Breast epithelium (tissue), 4 donors: Measurements from ENCODE around the gene GPS2. TPM values are rescaled to one million over a fixed set of nuclear protein-coding genes. Genes with fewer than 3 reads are reported as not detected.

Experiments
- DNase-seq, 2 donors: peaks; one replicate each; pipeline ENCODE4 v3.0.0-alpha.2; 2019; ENCODE audit warnings: low spot score in 2 of 2
- H3K27ac ChIP-seq, 2 donors: fragments of 200-600 bp; sonication (generic) in 1 of 2; one replicate each; pipeline ENCODE4 v1.5.1; 2016 to 2019; ENCODE audit warnings: mild to moderate bottlenecking in 1 of 2
- H3K27me3 ChIP-seq, 2 donors: fragments of 200-600 bp; sonication (generic) in 1 of 2; one replicate each; pipeline versions ENCODE4 v1.5.1 to v1.6.0; 2017 to 2019; ENCODE audit warnings: control low read depth in 1 of 2, mild to moderate bottlenecking in 1 of 2
- H3K36me3 ChIP-seq: fragments of 200-600 bp; one replicate; pipeline ENCODE4 v1.5.1; 2019
- H3K4me1 ChIP-seq, 2 donors: fragments of 200-600 bp; sonication (generic); one replicate each; pipeline ENCODE4 v1.5.1; 2016 to 2019; ENCODE audit warnings: control low read depth in 1 of 2
- H3K4me3 ChIP-seq, 3 donors: fragments of 200-600 bp; sonication (generic); 1 replicate in 2 of 3; 2 replicates in 1 of 3; pipeline ENCODE4 v1.5.1; 2016 to 2019; ENCODE audit warnings: mild to moderate bottlenecking in 3 of 3, moderate library complexity in 2 of 3
- H3K9me3 ChIP-seq, 2 donors: fragments of 200-600 bp; sonication (generic) in 1 of 2; one replicate each; pipeline ENCODE4 v1.5.1; 2016 to 2019; ENCODE audit warnings: control low read depth in 1 of 2
- CTCF ChIP-seq, 3 donors: fragments of 450-650 bp; IDR thresholded peaks; one replicate each; pipeline ENCODE4 v1.5.1; 2016 to 2017; ENCODE audit warnings: antibody characterized with exemption in 3 of 3, mild to moderate bottlenecking in 3 of 3, moderate library complexity in 3 of 3
- POLR2A ChIP-seq: fragments of 450-650 bp; IDR thresholded peaks from one replicate; pipeline ENCODE4 v1.6.1; 2016; ENCODE audit warnings: antibody characterized with exemption, mild to moderate bottlenecking, moderate library complexity
- POLR2AphosphoS5 ChIP-seq, 3 donors: sonication (generic); formaldehyde crosslinking; IDR thresholded peaks; one replicate each; pipeline ENCODE4 v1.6.1; 2017; ENCODE audit warnings: antibody characterized with exemption in 3 of 3
- intact Hi-C: fragments of 100-400 bp; cut with DNase I; formaldehyde crosslinking; loops from one replicate; pipeline ENCODE4 v1.15.1; 2023; ENCODE audit warnings: low total_unique reads
- total RNA-seq, 3 donors: library from RNA; depleted of rRNA; stranded (reverse); fragments of >200 nt; gene quantifications; one replicate each; pipeline ENCODE4 v1.1.0, GENCODE V29; 2016

GPS2 gene
- total RNA-seq, 3 donors from 2014 or later = 77.3 to 109 (median 84.2) TPM

- peaks cover 5 to 11% of the 10 kb centered on the region in 2 donors for H3K4me1 ChIP-seq
- no peaks in the 10 kb centered on the region for H3K36me3 ChIP-seq
- no peaks in the 10 kb centered on the region for H3K9me3 ChIP-seq
- no peak overlapping the region for H3K4me3 ChIP-seq
- no peak for DNase-seq
- TF ChIP-seq POLR2A (no peak), CTCF (IDR thresholded peaks at IDR 0.05) (no peak), POLR2AphosphoS5 (IDR thresholded peaks at IDR 0.05) (no peak)
- intact Hi-C loops = no loop called here
- no peaks in the 10 kb centered on the region for H3K27me3 ChIP-seq
- no peak overlapping the region for H3K27ac ChIP-seq
Measured at GRCh38 chr17:7279448-7279847, 35.7 kb downstream of the GPS2 start.

GRCh38 chr17:7266784-7267183, 48.4 kb downstream of the GPS2 start:
- Histone ChIP-seq H3K4me1 (no peaks in the 10 kb centered on the region), H3K27me3 (peaks cover 3 to 12% of the 10 kb centered on the region in 2 donors), H3K36me3 (no peaks in the 10 kb centered on the region), H3K9me3 (no peaks in the 10 kb centered on the region), H3K4me3 (no peak overlapping the region), H3K27ac (no peak overlapping the region)
- no peak for DNase-seq
- intact Hi-C loops = no loop called here
- TF ChIP-seq POLR2A = no peak
- TF ChIP-seq POLR2AphosphoS5 (IDR thresholded peaks at IDR 0.05) = no peak
- TF ChIP-seq CTCF (IDR thresholded peaks at IDR 0.05) = no peak

DNA sequence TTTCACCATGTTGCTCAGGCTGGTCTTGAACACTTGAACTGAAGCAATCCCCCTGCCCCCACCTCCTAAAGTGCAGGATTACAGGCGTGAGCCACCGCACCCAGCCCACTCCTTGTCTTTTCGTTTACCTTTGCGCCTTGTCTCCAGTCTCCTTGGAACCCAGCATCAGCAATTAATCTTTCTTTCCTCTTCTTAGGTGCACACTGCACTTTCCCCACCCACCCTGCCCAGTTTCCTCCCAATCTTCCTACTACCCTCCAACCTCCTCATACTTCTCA, 51.4 kb downstream of the GPS2 start:
- DNase-seq = no peak
- H3K9me3 ChIP-seq = no peaks in the 10 kb centered on the region
- TF ChIP-seq POLR2A (no peak), CTCF (IDR thresholded peaks at IDR 0.05) (no peak), POLR2AphosphoS5 (IDR thresholded peaks at IDR 0.05) (no peak)
- peak overlapping the region in 2 of 3 donors; percentile 69 to 80 for H3K4me3 ChIP-seq
- H3K4me1 ChIP-seq = peaks cover 0 to 6% of the 10 kb centered on the region in 2 donors
- peak overlapping the region; percentile 93 to 96 for H3K27ac ChIP-seq
- no peaks in the 10 kb centered on the region for H3K36me3 ChIP-seq
- peaks cover 5 to 12% of the 10 kb centered on the region in 2 donors for H3K27me3 ChIP-seq
- intact Hi-C loops = loop anchor here (2.0 kb wide), 1 partner anchor 43 kb away; the partner anchor contains the start of gene EIF5A

GRCh38 chr17:7262935-7263800, 52.0 kb downstream of the GPS2 start:
- H3K27me3 ChIP-seq = peaks cover 5 to 12% of the 10 kb centered on the region in 2 donors
- H3K4me3 ChIP-seq = peak overlapping the region; percentile 27 to 80 (median 69)
- DNase-seq = peak; percentile 70 to 80
- peak overlapping the region; percentile 93 to 96 for H3K27ac ChIP-seq
- peaks cover 0 to 6% of the 10 kb centered on the region in 2 donors for H3K4me1 ChIP-seq
- intact Hi-C loops = loop anchor here (2.0 kb wide), 1 partner anchor 44 kb away; the partner anchor contains the start of gene EIF5A
- no peaks in the 10 kb centered on the region for H3K9me3 ChIP-seq
- TF ChIP-seq POLR2A (no peak), POLR2AphosphoS5 (IDR thresholded peaks at IDR 0.05) (no peak), CTCF (IDR thresholded peaks at IDR 0.05) (no peak)
- no peaks in the 10 kb centered on the region for H3K36me3 ChIP-seq

Other genes starting within 250 kb of the GPS2 start
- 10 to 100 TPM in 1 of 3 donors, 1 to 10 TPM in 2; 2.8 to 15.8 (median 2.9) TPM for gene CLEC10A, start 235.1 kb downstream of the GPS2 start, total RNA-seq
- under 1 TPM; 0.33 to 0.96 (median 0.88) TPM for gene ASGR2, start 200.5 kb downstream of the GPS2 start, total RNA-seq
- gene ASGR1, start 136.0 kb downstream of the GPS2 start, total RNA-seq = 1 to 10 TPM; 1.0 to 1.4 (median 1.3) TPM
- gene DLG4, start 95.5 kb downstream of the GPS2 start, total RNA-seq = 10 to 100 TPM in 2 of 3 donors, 1 to 10 TPM in 1; 7.2 to 18.4 (median 11.1) TPM
- gene ACADVL, start 95.4 kb downstream of the GPS2 start, total RNA-seq = 1,000 to 10,000 TPM in 1 of 3 donors, 100 to 1,000 TPM in 2; 421 to 1,002 (median 829) TPM
- gene DVL2, start 80.8 kb downstream of the GPS2 start, total RNA-seq = 10 to 100 TPM; 32.0 to 58.2 (median 47.9) TPM
- 10 to 100 TPM; 22.1 to 40.4 (median 37.7) TPM for gene PHF23, start 75.9 kb downstream of the GPS2 start, total RNA-seq
- gene GABARAP, start 72.9 kb downstream of the GPS2 start, total RNA-seq = 100 to 1,000 TPM; 620 to 765 (median 631) TPM
- 10 to 100 TPM; 35.7 to 67.5 (median 60.5) TPM for gene CTDNEP1, start 63.6 kb downstream of the GPS2 start, total RNA-seq
- 10 to 100 TPM; 26.9 to 36.7 (median 30.6) TPM for gene ELP5, start 63.1 kb downstream of the GPS2 start, total RNA-seq
- gene CLDN7, start 52.9 kb downstream of the GPS2 start, total RNA-seq = 10 to 100 TPM in 2 of 3 donors, 1 to 10 TPM in 1; 5.4 to 95.9 (median 60.0) TPM
- 10 to 100 TPM in 1 of 3 donors, 1 to 10 TPM in 2; 2.6 to 32.5 (median 3.5) TPM for gene SLC2A4, start 33.6 kb downstream of the GPS2 start, total RNA-seq
- gene YBX2, start 20.7 kb downstream of the GPS2 start, total RNA-seq = 1 to 10 TPM; 2.6 to 3.0 (median 2.9) TPM
- 100 to 1,000 TPM; 151 to 172 (median 163) TPM for gene EIF5A, start 7.7 kb downstream of the GPS2 start, total RNA-seq
- gene NEURL4, start 14.0 kb upstream of the GPS2 start, total RNA-seq = 10 to 100 TPM; 15.0 to 22.9 (median 17.4) TPM
- 1 to 10 TPM; 3.4 to 6.6 (median 5.2) TPM for gene ACAP1, start 21.2 kb upstream of the GPS2 start, total RNA-seq
- gene KCTD11, start 36.8 kb upstream of the GPS2 start, total RNA-seq = 10 to 100 TPM in 2 of 3 donors, 1 to 10 TPM in 1; 9.1 to 11.5 (median 11.0) TPM
- not detected for gene TMEM95, start 39.8 kb upstream of the GPS2 start, total RNA-seq
- gene TNK1, start 65.7 kb upstream of the GPS2 start, total RNA-seq = 10 to 100 TPM in 2 of 3 donors, 1 to 10 TPM in 1; 1.1 to 22.1 (median 14.4) TPM
- 10 to 100 TPM; 16.0 to 24.3 (median 19.0) TPM for gene PLSCR3, start 79.2 kb upstream of the GPS2 start, total RNA-seq
- gene TMEM256, start 88.7 kb upstream of the GPS2 start, total RNA-seq = 100 to 1,000 TPM in 1 of 3 donors, 10 to 100 TPM in 2; 77.6 to 113 (median 92.3) TPM
- 10 to 100 TPM in 1 of 3 donors, 1 to 10 TPM in 2; 6.7 to 13.1 (median 8.3) TPM for gene NLGN2, start 92.5 kb upstream of the GPS2 start, total RNA-seq
- not detected for gene SPEM1, start 105.0 kb upstream of the GPS2 start, total RNA-seq
- gene SPEM2, start 110.3 kb upstream of the GPS2 start, total RNA-seq = not detected
- gene SPEM3, start 113.5 kb upstream of the GPS2 start, total RNA-seq = not detected
- 10 to 100 TPM in 1 of 3 donors, 1 to 10 TPM in 2; 3.5 to 18.1 (median 9.5) TPM for gene TMEM102, start 120.1 kb upstream of the GPS2 start, total RNA-seq
- 1 to 10 TPM; 2.1 to 2.9 (median 2.9) TPM for gene FGF11, start 124.2 kb upstream of the GPS2 start, total RNA-seq
- gene CHRNB1, start 129.7 kb upstream of the GPS2 start, total RNA-seq = 10 to 100 TPM in 2 of 3 donors, 1 to 10 TPM in 1; 8.5 to 11.8 (median 11.7) TPM
- gene ZBTB4, start 164.3 kb upstream of the GPS2 start, total RNA-seq = 10 to 100 TPM; 34.4 to 46.9 (median 45.7) TPM
- gene SLC35G6, start 166.1 kb upstream of the GPS2 start, total RNA-seq = not detected
- 100 to 1,000 TPM in 1 of 3 donors, 10 to 100 TPM in 2; 64.2 to 174 (median 88.7) TPM for gene POLR2A, start 169.0 kb upstream of the GPS2 start, total RNA-seq
- 10 to 100 TPM; 39.3 to 65.3 (median 41.1) TPM for gene TNFSF12, start 233.7 kb upstream of the GPS2 start, total RNA-seq
- 10 to 100 TPM; 25.2 to 36.7 (median 33.6) TPM for gene TNFSF13, start 243.4 kb upstream of the GPS2 start, total RNA-seq
- 10 to 100 TPM; 59.5 to 65.2 (median 62.3) TPM for gene SENP3, start 246.6 kb upstream of the GPS2 start, total RNA-seq